EH (cell line): ENCODE results near the gene WIPF2.

Experiments
- DNase-seq: peaks from one replicate; pipeline ENCODE4 v3.0.0-alpha.2; 2015; ENCODE audit warnings: low read depth

The WIPF2 gene

GRCh38 chr17:40327244-40327729, 108.2 kb downstream of the WIPF2 start:
- no peak for DNase-seq

GRCh38 chr17:40327735-40328385, 108.8 kb downstream of the WIPF2 start:
- no peak for DNase-seq

GRCh38 chr17:40328386-40328766, 109.3 kb downstream of the WIPF2 start:
- no peak for DNase-seq

GRCh38 chr17:40329839-40330794, 111.0 kb downstream of the WIPF2 start:
- peak; percentile 34 for DNase-seq

GRCh38 chr17:40330850-40331470, 111.9 kb downstream of the WIPF2 start:
- no peak for DNase-seq

GRCh38 chr17:40331743-40332641, 112.9 kb downstream of the WIPF2 start:
- peak; percentile 70 for DNase-seq
